Measurements from ENCODE around the gene FOXN3.

The FOXN3 gene

DNA sequence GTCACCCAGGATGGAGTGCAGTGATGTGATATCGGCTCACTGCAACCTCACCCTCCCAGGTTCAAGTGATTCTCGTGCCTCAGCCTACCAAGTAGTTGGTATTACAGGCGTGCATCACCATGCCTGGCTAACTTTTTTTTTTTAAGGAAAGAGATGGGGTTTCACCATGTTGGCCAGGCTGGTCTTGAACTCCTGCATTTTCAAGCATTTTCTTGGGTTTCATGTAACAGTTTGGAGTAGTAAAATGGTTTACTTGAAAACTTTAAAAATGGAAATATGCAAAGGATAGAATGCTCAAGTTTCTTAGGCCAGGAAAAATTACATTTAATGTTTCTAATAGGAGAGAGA is 63.3 kb downstream of the FOXN3 start:
- no peak overlapping the region for H3K4me3 ChIP-seq (ENCODE audit: low read depth in 1 of 2, low read length in 2 of 2)
- no peak overlapping the region for H3K27ac ChIP-seq (ENCODE audit: low read length)
- no peaks in the 10 kb centered on the region for H3K9me3 ChIP-seq (ENCODE audit: control insufficient read depth in 1 of 2, low read length in 2 of 2)
- H3K36me3 ChIP-seq (ENCODE audit: control insufficient read depth in 1 of 2, insufficient read depth in 2 of 2, low read length in 2 of 2) = no peaks in the 10 kb centered on the region
- peaks cover 15 to 42% of the 10 kb centered on the region in 2 donors for H3K4me1 ChIP-seq (ENCODE audit: control insufficient read depth in 1 of 2, insufficient read depth in 2 of 2, low read length in 2 of 2)
- no peaks in the 10 kb centered on the region for H3K27me3 ChIP-seq (ENCODE audit: low read depth, low read length)

DNA sequence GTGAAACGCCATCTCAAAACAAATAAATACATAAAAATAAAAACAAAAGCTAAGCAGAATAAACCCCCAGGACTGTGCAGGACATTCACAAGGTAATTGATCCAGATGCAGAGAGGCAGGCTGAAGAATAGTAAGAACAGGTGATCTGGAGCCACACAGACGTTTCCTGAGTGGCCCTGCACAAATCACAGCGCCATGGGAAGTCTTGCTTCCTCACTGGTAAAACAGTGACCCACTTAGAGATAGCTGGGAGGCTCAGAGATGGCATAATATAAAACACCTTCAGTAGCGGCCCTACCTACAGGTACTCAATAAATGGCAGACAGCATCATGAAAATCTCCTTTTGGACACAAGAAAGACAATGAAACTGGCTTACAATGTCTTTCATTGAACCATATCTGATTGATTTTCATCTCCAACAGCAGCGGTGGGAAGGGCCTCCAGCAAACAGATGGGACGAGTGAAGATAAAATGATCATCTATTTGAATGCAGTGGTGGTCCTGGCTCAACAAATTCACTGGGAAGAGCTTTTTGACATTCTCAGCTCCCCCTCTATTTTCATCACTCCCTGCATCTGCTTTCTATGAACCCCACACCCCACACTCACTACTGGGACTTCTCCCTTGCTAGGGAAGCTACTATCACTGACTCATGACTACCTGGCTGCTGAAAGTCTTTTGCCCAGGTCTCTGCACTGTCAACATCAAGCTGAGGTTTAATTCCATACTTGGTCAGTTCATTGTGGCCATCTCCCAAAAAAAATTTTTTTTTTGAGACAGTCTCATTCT is 63.9 kb downstream of the FOXN3 start:
- no peak overlapping the region for H3K27ac ChIP-seq (ENCODE audit: low read length)
- no peaks in the 10 kb centered on the region for H3K36me3 ChIP-seq (ENCODE audit: control insufficient read depth in 1 of 2, insufficient read depth in 2 of 2, low read length in 2 of 2)
- no peaks in the 10 kb centered on the region for H3K27me3 ChIP-seq (ENCODE audit: low read depth, low read length)
- H3K4me3 ChIP-seq (ENCODE audit: low read depth in 1 of 2, low read length in 2 of 2) = no peak overlapping the region
- H3K4me1 ChIP-seq (ENCODE audit: control insufficient read depth in 1 of 2, insufficient read depth in 2 of 2, low read length in 2 of 2) = peaks cover 15 to 42% of the 10 kb centered on the region in 2 donors
- no peaks in the 10 kb centered on the region for H3K9me3 ChIP-seq (ENCODE audit: control insufficient read depth in 1 of 2, low read length in 2 of 2)

DNA sequence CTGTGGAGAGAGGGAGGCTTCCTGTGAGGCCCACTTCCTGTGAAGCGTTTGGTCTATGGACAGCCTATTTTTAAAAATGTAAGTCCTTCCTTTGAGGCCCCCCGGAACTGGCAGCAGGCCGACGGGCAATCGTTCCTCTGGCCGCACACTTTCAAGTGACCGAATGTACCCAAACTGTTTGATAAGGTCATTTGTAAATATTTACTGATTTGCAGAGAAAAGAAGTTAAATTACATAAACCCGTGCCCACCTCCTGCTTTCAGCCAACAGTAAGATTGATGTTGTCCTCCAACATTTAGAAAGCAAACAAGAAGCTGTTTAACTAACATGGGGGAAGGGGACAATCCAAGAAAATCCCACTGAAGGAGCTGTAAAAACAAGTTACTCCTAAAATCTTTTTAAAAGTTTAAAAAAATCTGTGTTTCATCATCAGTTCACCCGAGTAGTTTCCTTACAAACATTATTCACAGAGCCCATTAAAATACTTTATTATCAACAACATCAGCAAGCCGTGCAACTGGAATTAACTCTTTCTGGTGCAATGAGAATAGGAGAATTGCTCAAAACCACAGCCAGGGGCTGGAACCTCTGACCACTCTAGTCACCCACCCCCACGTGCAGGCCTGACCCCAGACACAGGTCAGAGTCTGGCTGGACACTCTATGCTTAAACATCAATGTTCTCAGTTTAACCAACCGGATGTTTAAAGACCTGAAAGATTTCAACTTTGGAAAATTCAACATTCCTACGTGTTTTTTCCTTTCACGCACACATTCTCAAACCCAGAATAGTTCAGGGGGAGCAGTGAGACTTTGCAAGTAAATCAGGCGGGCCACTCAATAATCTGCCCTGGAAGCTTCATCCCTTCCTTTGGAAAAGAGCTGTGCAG is 65.3 kb downstream of the FOXN3 start:
- Histone ChIP-seq H3K4me1 (ENCODE audit: control insufficient read depth in 1 of 2, insufficient read depth in 2 of 2, low read length in 2 of 2) (peaks cover 15 to 42% of the 10 kb centered on the region in 2 donors), H3K27ac (ENCODE audit: low read length) (peak overlapping the region; percentile 86), H3K36me3 (ENCODE audit: control insufficient read depth in 1 of 2, insufficient read depth in 2 of 2, low read length in 2 of 2) (peaks cover 0 to 5% of the 10 kb centered on the region in 2 donors), H3K4me3 (ENCODE audit: low read depth in 1 of 2, low read length in 2 of 2) (peak overlapping the region in 1 of 2 donors; percentile 21), H3K27me3 (ENCODE audit: low read depth, low read length) (no peaks in the 10 kb centered on the region), H3K9me3 (ENCODE audit: control insufficient read depth in 1 of 2, low read length in 2 of 2) (no peaks in the 10 kb centered on the region)

DNA sequence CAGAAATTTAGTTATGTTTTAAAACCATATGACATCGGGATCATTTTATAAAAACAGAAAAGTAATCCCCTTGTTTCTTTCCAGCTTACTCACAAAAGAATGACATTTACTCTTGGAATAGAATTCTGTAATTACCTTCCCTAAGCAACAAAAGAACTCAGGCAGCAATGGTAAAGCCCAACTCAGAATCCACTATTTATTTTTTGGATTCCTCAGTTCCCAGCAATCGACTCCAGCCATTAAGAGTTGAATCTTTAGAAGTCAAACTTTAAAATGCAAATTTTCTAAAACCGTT is 65.9 kb downstream of the FOXN3 start:
- Histone ChIP-seq H3K4me1 (ENCODE audit: control insufficient read depth in 1 of 2, insufficient read depth in 2 of 2, low read length in 2 of 2) (peaks cover 15 to 42% of the 10 kb centered on the region in 2 donors), H3K9me3 (ENCODE audit: control insufficient read depth in 1 of 2, low read length in 2 of 2) (no peaks in the 10 kb centered on the region), H3K27ac (ENCODE audit: low read length) (peak overlapping the region; percentile 86), H3K27me3 (ENCODE audit: low read depth, low read length) (no peaks in the 10 kb centered on the region), H3K36me3 (ENCODE audit: control insufficient read depth in 1 of 2, insufficient read depth in 2 of 2, low read length in 2 of 2) (peaks cover 0 to 5% of the 10 kb centered on the region in 2 donors), H3K4me3 (ENCODE audit: low read depth in 1 of 2, low read length in 2 of 2) (peak overlapping the region in 1 of 2 donors; percentile 21)

DNA sequence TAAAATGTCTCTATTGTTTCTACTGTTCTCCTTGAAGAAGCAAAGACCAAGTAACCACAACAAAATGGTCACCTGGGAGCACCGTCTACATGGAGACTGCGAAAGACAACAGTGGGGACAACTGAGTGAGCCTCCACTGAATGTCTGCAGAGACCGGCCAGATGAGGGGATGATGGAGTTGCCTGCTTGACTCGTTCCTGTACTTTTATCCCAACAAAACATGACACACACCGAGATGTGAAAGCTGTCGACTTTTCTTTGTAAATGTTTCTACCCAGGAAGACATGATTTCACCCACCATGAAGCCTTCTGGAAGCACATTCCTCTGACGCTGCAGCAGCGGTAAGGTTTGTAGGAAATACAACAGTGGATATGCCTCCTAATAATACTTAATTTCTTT is 66.9 kb downstream of the FOXN3 start:
- H3K27me3 ChIP-seq (ENCODE audit: low read depth, low read length) = no peaks in the 10 kb centered on the region
- peak overlapping the region; percentile 86 for H3K27ac ChIP-seq (ENCODE audit: low read length)
- peaks cover 0 to 5% of the 10 kb centered on the region in 2 donors for H3K36me3 ChIP-seq (ENCODE audit: control insufficient read depth in 1 of 2, insufficient read depth in 2 of 2, low read length in 2 of 2)
- H3K4me1 ChIP-seq (ENCODE audit: control insufficient read depth in 1 of 2, insufficient read depth in 2 of 2, low read length in 2 of 2) = peaks cover 15 to 42% of the 10 kb centered on the region in 2 donors
- H3K9me3 ChIP-seq (ENCODE audit: control insufficient read depth in 1 of 2, low read length in 2 of 2) = no peaks in the 10 kb centered on the region
- no peak overlapping the region for H3K4me3 ChIP-seq (ENCODE audit: low read depth in 1 of 2, low read length in 2 of 2)

DNA sequence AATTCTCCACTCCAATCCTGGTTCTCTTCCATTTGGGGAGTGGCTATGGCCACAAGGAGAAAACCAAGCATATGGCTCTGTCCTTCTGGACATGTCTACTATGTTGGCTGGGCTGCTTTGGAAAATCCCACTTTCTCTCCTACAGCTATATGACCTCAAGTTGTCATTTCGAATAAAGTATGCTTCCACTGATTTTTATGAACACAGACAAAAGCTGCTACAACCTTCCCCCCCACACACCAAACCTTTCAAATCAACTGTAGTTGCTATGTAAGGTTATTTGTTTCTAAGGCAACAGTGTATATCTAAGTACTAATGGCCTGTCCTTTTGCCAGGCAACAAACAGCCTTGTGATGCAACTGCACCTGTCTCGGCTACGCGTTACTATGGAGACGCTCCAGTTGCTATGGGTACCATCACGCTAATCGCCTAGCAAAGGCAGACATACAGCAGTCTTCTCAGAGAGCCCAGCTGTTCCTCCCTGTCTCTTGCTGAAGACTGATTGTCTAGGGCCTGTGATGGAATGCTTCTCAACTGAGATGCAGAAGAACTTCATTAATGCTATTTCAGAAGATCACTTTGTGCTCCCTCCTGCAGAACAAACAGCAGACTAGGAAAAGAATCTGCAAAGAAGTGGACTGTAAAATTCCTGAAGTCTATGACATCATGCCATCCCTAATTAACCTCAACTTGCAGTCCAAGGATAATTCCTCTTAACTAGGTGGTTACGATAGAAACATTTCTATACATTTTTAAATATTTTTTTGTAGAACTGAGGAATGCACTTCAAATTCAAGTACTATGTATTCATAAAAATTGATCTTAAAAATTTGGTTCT is 67.6 kb downstream of the FOXN3 start:
- peaks cover 15 to 42% of the 10 kb centered on the region in 2 donors for H3K4me1 ChIP-seq (ENCODE audit: control insufficient read depth in 1 of 2, insufficient read depth in 2 of 2, low read length in 2 of 2)
- H3K4me3 ChIP-seq (ENCODE audit: low read depth in 1 of 2, low read length in 2 of 2) = no peak overlapping the region
- H3K27ac ChIP-seq (ENCODE audit: low read length) = peak overlapping the region; percentile 86
- H3K9me3 ChIP-seq (ENCODE audit: control insufficient read depth in 1 of 2, low read length in 2 of 2) = no peaks in the 10 kb centered on the region
- H3K27me3 ChIP-seq (ENCODE audit: low read depth, low read length) = no peaks in the 10 kb centered on the region
- H3K36me3 ChIP-seq (ENCODE audit: control insufficient read depth in 1 of 2, insufficient read depth in 2 of 2, low read length in 2 of 2) = peaks cover 0 to 5% of the 10 kb centered on the region in 2 donors

DNA sequence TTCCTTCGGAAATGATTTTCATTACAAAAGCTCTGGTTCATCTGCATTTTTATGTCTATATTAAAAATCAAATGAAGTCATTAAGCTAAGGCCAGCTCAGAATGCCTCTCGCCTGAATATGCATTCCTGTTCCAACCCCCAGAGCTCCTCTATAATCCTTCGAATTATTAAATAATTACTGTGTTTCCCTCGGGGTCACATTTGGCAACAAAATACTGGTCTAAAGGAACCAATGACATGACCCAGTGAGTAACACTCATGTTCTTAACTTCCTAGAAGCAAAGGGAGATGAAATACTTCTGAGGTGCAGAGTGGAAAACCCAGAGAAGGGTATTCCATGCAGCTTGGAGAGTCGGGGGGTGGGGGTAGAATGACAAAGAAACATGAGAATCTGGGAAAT is 68.3 kb downstream of the FOXN3 start:
- Histone ChIP-seq H3K9me3 (ENCODE audit: control insufficient read depth in 1 of 2, low read length in 2 of 2) (no peaks in the 10 kb centered on the region), H3K27ac (ENCODE audit: low read length) (peak overlapping the region; percentile 10), H3K4me3 (ENCODE audit: low read depth in 1 of 2, low read length in 2 of 2) (no peak overlapping the region), H3K27me3 (ENCODE audit: low read depth, low read length) (no peaks in the 10 kb centered on the region), H3K36me3 (ENCODE audit: control insufficient read depth in 1 of 2, insufficient read depth in 2 of 2, low read length in 2 of 2) (peaks cover 0 to 5% of the 10 kb centered on the region in 2 donors), H3K4me1 (ENCODE audit: control insufficient read depth in 1 of 2, insufficient read depth in 2 of 2, low read length in 2 of 2) (peaks cover 15 to 42% of the 10 kb centered on the region in 2 donors)

DNA sequence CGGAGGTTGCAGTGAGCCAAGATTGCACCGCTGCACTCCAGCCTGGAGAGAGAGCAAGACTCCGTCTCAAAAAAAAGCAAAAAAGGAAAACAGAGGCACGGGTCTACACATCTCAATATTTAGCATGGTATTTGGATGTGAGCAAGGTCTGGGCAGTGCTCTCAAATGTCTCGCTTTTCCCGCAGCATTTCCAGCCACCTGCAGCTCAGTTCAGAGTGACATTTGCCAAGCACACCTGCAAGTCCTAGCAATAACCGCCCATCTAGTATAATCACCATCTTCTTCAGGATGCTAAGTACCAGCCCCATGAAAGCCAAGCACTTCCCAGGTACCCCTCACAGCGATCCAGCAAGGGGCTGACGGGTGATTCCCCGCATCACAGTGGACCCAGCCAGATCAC is 69.1 kb downstream of the FOXN3 start:
- Histone ChIP-seq H3K9me3 (ENCODE audit: control insufficient read depth in 1 of 2, low read length in 2 of 2) (no peaks in the 10 kb centered on the region), H3K4me1 (ENCODE audit: control insufficient read depth in 1 of 2, insufficient read depth in 2 of 2, low read length in 2 of 2) (peaks cover 15 to 44% of the 10 kb centered on the region in 2 donors), H3K27me3 (ENCODE audit: low read depth, low read length) (no peaks in the 10 kb centered on the region), H3K27ac (ENCODE audit: low read length) (no peak overlapping the region), H3K36me3 (ENCODE audit: control insufficient read depth in 1 of 2, insufficient read depth in 2 of 2, low read length in 2 of 2) (peaks cover 0 to 5% of the 10 kb centered on the region in 2 donors), H3K4me3 (ENCODE audit: low read depth in 1 of 2, low read length in 2 of 2) (no peak overlapping the region)

DNA sequence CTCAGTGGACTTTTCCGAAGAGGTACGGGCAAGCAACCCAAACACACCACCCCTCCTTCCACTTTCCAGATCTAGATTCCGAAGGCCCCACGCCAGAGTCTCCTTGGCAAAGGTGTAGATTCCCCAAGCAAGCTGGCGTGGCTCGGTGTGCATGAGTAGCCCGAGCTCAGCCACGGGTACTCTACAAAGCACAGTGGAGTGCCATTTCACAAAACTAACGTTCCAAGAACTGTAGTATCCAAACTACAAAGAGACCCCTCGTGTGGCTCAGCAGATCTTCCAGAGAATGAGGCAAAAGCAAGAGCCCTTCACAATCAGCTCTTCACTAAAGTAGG is 72.1 kb downstream of the FOXN3 start:
- H3K4me3 ChIP-seq (ENCODE audit: low read depth in 1 of 2, low read length in 2 of 2) = no peak overlapping the region

DNA sequence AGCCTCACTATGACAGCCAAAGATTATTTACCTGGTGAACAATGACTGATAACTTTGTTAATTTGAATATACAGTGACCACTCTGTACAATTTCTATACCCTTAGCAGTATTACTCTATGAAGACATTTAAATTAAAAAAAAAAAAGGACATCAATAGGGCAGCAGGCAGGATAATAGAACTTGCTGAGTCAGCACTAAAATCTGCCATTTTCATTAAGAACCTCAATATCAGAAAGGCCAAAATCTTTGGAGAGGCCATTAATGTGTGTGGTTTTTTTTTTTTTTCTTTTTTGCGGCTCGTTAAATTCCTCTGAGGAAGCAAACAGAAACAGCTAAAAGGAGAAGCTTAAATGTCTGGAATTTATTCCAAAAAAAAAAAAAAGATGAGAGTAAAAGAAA is 73.7 kb downstream of the FOXN3 start:
- Histone ChIP-seq H3K4me3 (ENCODE audit: low read depth in 1 of 2, low read length in 2 of 2) (no peak overlapping the region), H3K27ac (ENCODE audit: low read length) (no peak overlapping the region), H3K9me3 (ENCODE audit: control insufficient read depth in 1 of 2, low read length in 2 of 2) (no peaks in the 10 kb centered on the region), H3K36me3 (ENCODE audit: control insufficient read depth in 1 of 2, insufficient read depth in 2 of 2, low read length in 2 of 2) (peaks cover 0 to 5% of the 10 kb centered on the region in 2 donors), H3K27me3 (ENCODE audit: low read depth, low read length) (no peaks in the 10 kb centered on the region), H3K4me1 (ENCODE audit: control insufficient read depth in 1 of 2, insufficient read depth in 2 of 2, low read length in 2 of 2) (peaks cover 6 to 25% of the 10 kb centered on the region in 2 donors)

More for the DNA sequence above, 72.1 kb downstream of the FOXN3 start:
- no peak overlapping the region for H3K27ac ChIP-seq (ENCODE audit: low read length)
- H3K9me3 ChIP-seq (ENCODE audit: control insufficient read depth in 1 of 2, low read length in 2 of 2) = no peaks in the 10 kb centered on the region
- peaks cover 7 to 19% of the 10 kb centered on the region in 2 donors for H3K4me1 ChIP-seq (ENCODE audit: control insufficient read depth in 1 of 2, insufficient read depth in 2 of 2, low read length in 2 of 2)
- H3K27me3 ChIP-seq (ENCODE audit: low read depth, low read length) = no peaks in the 10 kb centered on the region
- peaks cover 0 to 5% of the 10 kb centered on the region in 2 donors for H3K36me3 ChIP-seq (ENCODE audit: control insufficient read depth in 1 of 2, insufficient read depth in 2 of 2, low read length in 2 of 2)

DNA sequence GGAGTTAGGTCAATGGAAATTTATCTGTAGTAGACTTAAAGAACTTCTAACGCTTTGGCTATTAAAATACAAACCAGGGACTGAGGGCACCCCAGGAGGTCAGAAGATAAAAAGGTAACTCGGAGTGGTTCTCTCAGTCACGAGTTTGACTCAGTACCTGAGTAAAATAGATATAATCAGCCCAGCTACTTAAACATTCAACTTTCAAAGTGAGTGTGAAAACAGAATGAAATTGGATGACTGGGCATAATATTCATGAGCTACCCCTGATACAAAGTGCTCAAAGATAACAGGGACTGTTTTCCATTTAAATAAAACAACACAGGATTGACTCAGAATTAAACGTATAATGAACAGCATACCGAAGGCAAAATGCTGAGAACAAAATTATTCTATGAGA is 75.0 kb downstream of the FOXN3 start:
- Histone ChIP-seq H3K27ac (ENCODE audit: low read length) (no peak overlapping the region), H3K27me3 (ENCODE audit: low read depth, low read length) (no peaks in the 10 kb centered on the region), H3K36me3 (ENCODE audit: control insufficient read depth in 1 of 2, insufficient read depth in 2 of 2, low read length in 2 of 2) (peaks cover 0 to 2% of the 10 kb centered on the region in 2 donors), H3K9me3 (ENCODE audit: control insufficient read depth in 1 of 2, low read length in 2 of 2) (no peaks in the 10 kb centered on the region), H3K4me3 (ENCODE audit: low read depth in 1 of 2, low read length in 2 of 2) (no peak overlapping the region), H3K4me1 (ENCODE audit: control insufficient read depth in 1 of 2, insufficient read depth in 2 of 2, low read length in 2 of 2) (peaks cover 9 to 37% of the 10 kb centered on the region in 2 donors)
